ENCODE results near the gene RMI1. TPM values are rescaled to one million over a fixed set of nuclear protein-coding genes. Genes with fewer than 3 reads are reported as not detected.
A peak's percentile ranks its signal among the peaks of the same experiment; 100 is the strongest.

The RMI1 gene
- total RNA-seq, 4 donors from 2014 or later: 2.8 to 3.9 (median 3.6) TPM

GRCh38 chr9:83933790-83934189 lies 46.8 kb upstream of the RMI1 start:
- peaks cover 20 to 29% of the 10 kb centered on the region in 2 donors for H3K4me1 ChIP-seq
- H3K9me3 ChIP-seq: no peaks in the 10 kb centered on the region
- peaks cover 0 to 2% of the 10 kb centered on the region in 2 donors for H3K36me3 ChIP-seq
- ATAC-seq (peak in 1 of 2 donors; percentile 47), DNase-seq (peak in 1 of 2 donors; percentile 45)
- no peak for TF ChIP-seq POLR2A (IDR thresholded peaks at IDR 0.05)
- TF ChIP-seq CTCF (IDR thresholded peaks at IDR 0.05 in 4 of 5, conservative IDR thresholded peaks at IDR 0.05 in 1 of 5): no peak
- in situ Hi-C loops (cut with MboI; ENCODE audit: low sequenced_read_pairs in 4 of 4): loop anchor here in 2 of 4 donors (10.0 kb wide), 2 partner anchors 241 to 381 kb away; no protein-coding TSS in a partner anchor
- H3K27me3 ChIP-seq: no peaks in the 10 kb centered on the region
- H3K27ac ChIP-seq: no peak overlapping the region
- intact Hi-C loops (cut with DNase I; ENCODE audit: low total_unique reads): loop anchor here (10.0 kb wide), 1 partner anchor 131 kb away; no protein-coding TSS in a partner anchor
- no peak overlapping the region for H3K4me3 ChIP-seq

- intact Hi-C loops (cut with DNase I; ENCODE audit: low total_unique reads): loop anchor here (10.0 kb wide), 1 partner anchor 130 kb away; no protein-coding TSS in a partner anchor
- Histone ChIP-seq H3K4me3 (no peak overlapping the region), H3K36me3 (peaks cover 0 to 11% of the 10 kb centered on the region in 2 donors), H3K27me3 (no peaks in the 10 kb centered on the region), H3K9me3 (no peaks in the 10 kb centered on the region), H3K4me1 (peaks cover 20 to 29% of the 10 kb centered on the region in 2 donors), H3K27ac (peak overlapping the region in 2 of 4 donors; percentile 7 to 10)
- in situ Hi-C loops (cut with MboI; ENCODE audit: low sequenced_read_pairs in 4 of 4): loop anchor here (5.0 to 10.0 kb wide), 5 partner anchors 238 to 383 kb away; no protein-coding TSS in a partner anchor
- DNase-seq (no peak), ATAC-seq (peak; percentile 53 to 64)
- TF ChIP-seq POLR2A (IDR thresholded peaks at IDR 0.05): no peak
- no peak for TF ChIP-seq CTCF (IDR thresholded peaks at IDR 0.05 in 4 of 5, conservative IDR thresholded peaks at IDR 0.05 in 1 of 5)
Observed at GRCh38 chr9:83934569-83935275, 45.9 kb upstream of the RMI1 start.

GRCh38 chr9:83935276-83935935 lies 45.2 kb upstream of the RMI1 start:
- no peak overlapping the region for H3K4me3 ChIP-seq
- peak overlapping the region in 2 of 4 donors; percentile 10 to 35 for H3K27ac ChIP-seq
- no peaks in the 10 kb centered on the region for H3K9me3 ChIP-seq
- intact Hi-C loops (cut with DNase I; ENCODE audit: low total_unique reads): loop anchor here (10.0 kb wide), 1 partner anchor 129 kb away; no protein-coding TSS in a partner anchor
- in situ Hi-C loops (cut with MboI; ENCODE audit: low sequenced_read_pairs in 4 of 4): loop anchor here (5.0 to 10.0 kb wide), 5 partner anchors 237 to 382 kb away; no protein-coding TSS in a partner anchor
- peaks cover 20 to 29% of the 10 kb centered on the region in 2 donors for H3K4me1 ChIP-seq
- no peaks in the 10 kb centered on the region for H3K27me3 ChIP-seq
- peaks cover 0 to 13% of the 10 kb centered on the region in 2 donors for H3K36me3 ChIP-seq
- TF ChIP-seq CTCF (IDR thresholded peaks at IDR 0.05 in 4 of 5, conservative IDR thresholded peaks at IDR 0.05 in 1 of 5) (no peak), POLR2A (IDR thresholded peaks at IDR 0.05) (no peak)
- DNase-seq: no peak
- peak; percentile 66 to 70 for ATAC-seq

- TF ChIP-seq POLR2A (IDR thresholded peaks at IDR 0.05): no peak
- TF ChIP-seq CTCF (IDR thresholded peaks at IDR 0.05 in 4 of 5, conservative IDR thresholded peaks at IDR 0.05 in 1 of 5): no peak
- Histone ChIP-seq H3K4me1 (peaks cover 20 to 29% of the 10 kb centered on the region in 2 donors), H3K4me3 (no peak overlapping the region), H3K9me3 (no peaks in the 10 kb centered on the region), H3K27ac (peak overlapping the region in 2 of 4 donors; percentile 48 to 50), H3K27me3 (no peaks in the 10 kb centered on the region), H3K36me3 (peaks cover 0 to 13% of the 10 kb centered on the region in 2 donors)
- DNase-seq (no peak), ATAC-seq (peak in 1 of 2 donors; percentile 47)
- in situ Hi-C loops (cut with MboI; ENCODE audit: low sequenced_read_pairs in 4 of 4) (loop anchor here (5.0 to 10.0 kb wide), 5 partner anchors 236 to 381 kb away; no protein-coding TSS in a partner anchor), intact Hi-C loops (cut with DNase I; ENCODE audit: low total_unique reads) (loop anchor here (10.0 kb wide), 1 partner anchor 128 kb away; no protein-coding TSS in a partner anchor)
Observed at GRCh38 chr9:83936523-83936922, 44.1 kb upstream of the RMI1 start.

Data from gastrocnemius medialis (tissue), 4 donors.